ENCODE data around the gene FNBP1L. TPM values are rescaled to one million over a fixed set of nuclear protein-coding genes. Genes with fewer than 3 reads are reported as not detected.

FNBP1L gene
- total RNA-seq, 1 donor from 2014 or later = 50.0 TPM

DNA sequence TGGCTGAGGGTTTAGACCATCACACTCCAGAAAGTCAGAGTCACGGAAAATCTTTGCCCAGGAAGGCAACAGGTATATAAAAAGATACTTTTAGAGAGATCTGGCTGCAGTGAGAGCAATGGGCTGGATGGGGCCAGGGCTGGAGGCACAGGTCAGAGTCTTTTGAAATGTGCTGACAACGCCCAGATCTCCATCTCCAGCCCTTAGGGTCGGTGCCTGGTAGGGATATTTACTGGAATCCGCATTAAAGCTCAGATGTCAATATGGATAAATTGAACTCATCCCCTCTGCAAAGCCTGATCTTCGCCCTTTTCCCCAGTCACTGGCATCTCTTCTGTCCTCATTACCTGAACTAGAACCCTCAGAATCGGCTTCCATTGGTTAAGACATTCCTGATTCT, 151.6 kb downstream of the FNBP1L start:
- H3K4me3 ChIP-seq = no peak overlapping the region
- no peaks in the 10 kb centered on the region for H3K36me3 ChIP-seq
- intact Hi-C loops (cut with DNase I) = no loop called here
- DNase-seq = no peak
- no peaks in the 10 kb centered on the region for H3K9me3 ChIP-seq
- no peak for ATAC-seq
- TF ChIP-seq, protein P1, sequence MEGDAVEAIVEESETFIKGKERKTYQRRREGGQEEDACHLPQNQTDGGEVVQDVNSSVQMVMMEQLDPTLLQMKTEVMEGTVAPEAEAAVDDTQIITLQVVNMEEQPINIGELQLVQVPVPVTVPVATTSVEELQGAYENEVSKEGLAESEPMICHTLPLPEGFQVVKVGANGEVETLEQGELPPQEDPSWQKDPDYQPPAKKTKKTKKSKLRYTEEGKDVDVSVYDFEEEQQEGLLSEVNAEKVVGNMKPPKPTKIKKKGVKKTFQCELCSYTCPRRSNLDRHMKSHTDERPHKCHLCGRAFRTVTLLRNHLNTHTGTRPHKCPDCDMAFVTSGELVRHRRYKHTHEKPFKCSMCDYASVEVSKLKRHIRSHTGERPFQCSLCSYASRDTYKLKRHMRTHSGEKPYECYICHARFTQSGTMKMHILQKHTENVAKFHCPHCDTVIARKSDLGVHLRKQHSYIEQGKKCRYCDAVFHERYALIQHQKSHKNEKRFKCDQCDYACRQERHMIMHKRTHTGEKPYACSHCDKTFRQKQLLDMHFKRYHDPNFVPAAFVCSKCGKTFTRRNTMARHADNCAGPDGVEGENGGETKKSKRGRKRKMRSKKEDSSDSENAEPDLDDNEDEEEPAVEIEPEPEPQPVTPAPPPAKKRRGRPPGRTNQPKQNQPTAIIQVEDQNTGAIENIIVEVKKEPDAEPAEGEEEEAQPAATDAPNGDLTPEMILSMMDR (IDR thresholded peaks at IDR 0.05) = no peak
- H3K4me1 ChIP-seq = peaks cover 3% of the 10 kb centered on the region
- no peak overlapping the region for H3K27ac ChIP-seq
- no peaks in the 10 kb centered on the region for H3K27me3 ChIP-seq

DNA sequence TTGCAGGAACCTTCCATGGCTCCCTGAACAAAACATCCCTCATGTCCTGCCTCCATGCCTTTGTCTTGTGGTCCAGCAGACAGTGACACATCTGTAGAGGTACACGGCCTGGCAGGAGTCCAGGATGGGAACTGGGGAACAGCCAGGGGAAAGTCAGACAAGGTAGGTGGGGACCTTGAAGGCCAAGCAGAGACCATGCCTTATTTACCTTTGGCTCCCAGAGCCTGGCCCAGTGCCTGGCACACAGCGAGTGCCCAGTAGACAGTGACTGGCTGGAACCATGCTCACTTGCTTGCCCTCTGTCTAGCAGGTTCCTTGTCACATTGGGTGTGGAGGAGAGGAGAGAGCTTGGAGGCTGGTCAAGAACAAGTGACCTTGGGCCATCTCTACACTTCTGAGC, 152.7 kb downstream of the FNBP1L start:
- DNase-seq = no peak

DNA sequence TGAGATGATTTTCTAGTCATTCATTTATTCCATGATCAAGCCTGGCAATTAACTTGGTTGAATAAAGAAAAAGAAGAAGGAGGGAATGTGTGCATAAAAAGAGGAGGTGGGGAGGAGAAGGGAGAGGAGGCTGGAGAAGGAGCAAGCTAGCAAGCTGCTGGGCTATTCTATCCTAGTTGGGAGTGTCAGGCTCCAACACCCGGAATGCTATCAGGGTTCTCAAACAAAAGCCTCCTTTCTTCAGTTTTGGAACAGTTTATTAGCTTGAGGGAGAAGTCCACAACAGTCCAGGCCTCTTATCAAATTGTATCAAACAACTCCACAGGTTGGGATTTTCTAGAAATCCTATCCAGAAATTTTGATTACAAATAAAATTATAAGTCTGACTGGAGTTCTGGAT, 153.8 kb downstream of the FNBP1L start:
- H3K36me3 ChIP-seq = no peaks in the 10 kb centered on the region
- no peaks in the 10 kb centered on the region for H3K9me3 ChIP-seq
- H3K27ac ChIP-seq = no peak overlapping the region
- peaks cover 3% of the 10 kb centered on the region for H3K4me1 ChIP-seq
- intact Hi-C loops (cut with DNase I) = no loop called here
- no peak for DNase-seq
- no peak for ATAC-seq
- no peaks in the 10 kb centered on the region for H3K27me3 ChIP-seq
- no peak overlapping the region for H3K4me3 ChIP-seq
- TF ChIP-seq, protein P1 (IDR thresholded peaks at IDR 0.05) = no peak

More for the DNA sequence above, 152.7 kb downstream of the FNBP1L start:
- Histone ChIP-seq H3K4me3 (no peak overlapping the region), H3K9me3 (no peaks in the 10 kb centered on the region), H3K27ac (no peak overlapping the region), H3K4me1 (peaks cover 3% of the 10 kb centered on the region), H3K36me3 (no peaks in the 10 kb centered on the region), H3K27me3 (no peaks in the 10 kb centered on the region)
- intact Hi-C loops (cut with DNase I) = no loop called here
- no peak for ATAC-seq
- TF ChIP-seq, protein P1 (IDR thresholded peaks at IDR 0.05) = no peak

DNA sequence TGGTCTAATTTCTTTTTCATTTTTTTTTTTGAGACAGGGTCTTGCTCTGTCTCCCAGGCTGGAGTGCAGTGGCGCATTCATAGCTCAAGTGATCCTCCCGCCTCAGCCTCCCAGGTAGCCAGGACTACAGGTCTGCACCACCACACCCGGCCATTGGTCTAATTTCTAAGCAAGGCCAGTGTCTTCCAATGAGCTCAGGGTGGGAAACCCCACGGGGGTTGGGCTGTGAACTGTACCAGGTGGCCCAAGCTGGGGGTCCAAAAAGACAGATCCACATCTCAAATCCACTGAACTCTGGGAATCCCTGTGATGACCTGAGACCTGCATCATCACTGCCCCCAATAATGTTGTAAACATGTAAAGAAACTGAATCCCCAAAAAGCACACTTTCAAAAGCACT, 154.2 kb downstream of the FNBP1L start:
- H3K4me1 ChIP-seq = peaks cover 3% of the 10 kb centered on the region
- no peak for DNase-seq

DNA sequence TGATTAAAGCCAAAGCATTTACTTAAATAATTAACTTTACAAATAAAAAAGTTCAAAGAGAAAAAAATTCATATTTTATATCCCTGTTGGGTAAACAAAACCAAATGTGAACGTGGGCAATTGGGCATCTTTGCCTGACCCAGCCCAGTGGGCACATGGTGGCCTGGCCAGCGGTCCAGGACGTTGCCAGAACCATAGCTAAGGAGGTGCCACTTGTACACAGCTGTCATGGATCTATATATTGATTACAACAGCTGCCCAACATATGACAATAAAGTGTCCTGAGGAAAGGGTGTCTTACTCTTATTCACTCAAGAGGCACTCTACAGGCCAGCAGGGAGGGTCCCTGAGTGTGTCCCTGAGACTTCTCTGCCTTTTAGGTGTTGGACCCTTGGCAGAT, 155.2 kb downstream of the FNBP1L start:
- ATAC-seq (no peak), DNase-seq (no peak)
- TF ChIP-seq, protein P1 (IDR thresholded peaks at IDR 0.05) = no peak
- no peaks in the 10 kb centered on the region for H3K36me3 ChIP-seq
- intact Hi-C loops (cut with DNase I) = no loop called here
- H3K9me3 ChIP-seq = no peaks in the 10 kb centered on the region
- no peak overlapping the region for H3K27ac ChIP-seq
- H3K4me3 ChIP-seq = no peak overlapping the region
- no peaks in the 10 kb centered on the region for H3K4me1 ChIP-seq
- no peaks in the 10 kb centered on the region for H3K27me3 ChIP-seq

More for the DNA sequence above, 154.2 kb downstream of the FNBP1L start:
- H3K27ac ChIP-seq = no peak overlapping the region
- no peaks in the 10 kb centered on the region for H3K36me3 ChIP-seq
- H3K4me3 ChIP-seq = no peak overlapping the region
- TF ChIP-seq, protein P1 (IDR thresholded peaks at IDR 0.05) = no peak
- ATAC-seq = no peak
- H3K9me3 ChIP-seq = no peaks in the 10 kb centered on the region
- intact Hi-C loops (cut with DNase I) = no loop called here
- no peaks in the 10 kb centered on the region for H3K27me3 ChIP-seq

DNA sequence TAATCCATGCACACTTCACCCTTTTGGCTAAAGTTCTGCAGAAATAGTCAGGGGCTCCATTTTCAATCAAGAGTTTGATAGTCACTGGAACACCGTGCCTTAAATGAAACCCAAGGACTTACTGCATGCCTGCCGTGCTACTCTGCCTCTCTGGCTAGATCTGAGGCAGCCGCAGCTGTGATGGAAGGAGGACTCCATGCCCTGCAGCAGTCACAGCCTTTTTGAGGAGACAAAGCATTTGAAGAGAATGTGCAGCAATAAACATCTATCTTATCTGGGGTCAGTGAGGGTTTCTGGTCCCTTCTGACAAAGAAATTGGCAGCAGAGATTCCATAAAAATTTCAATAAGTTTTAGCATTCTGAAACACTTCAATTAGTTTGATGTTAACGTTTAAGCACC, 155.7 kb downstream of the FNBP1L start:
- Histone ChIP-seq H3K36me3 (no peaks in the 10 kb centered on the region), H3K27me3 (no peaks in the 10 kb centered on the region), H3K27ac (no peak overlapping the region), H3K4me1 (no peaks in the 10 kb centered on the region), H3K9me3 (no peaks in the 10 kb centered on the region), H3K4me3 (no peak overlapping the region)
- DNase-seq = no peak
- ATAC-seq = no peak
- intact Hi-C loops (cut with DNase I) = no loop called here
- TF ChIP-seq, protein P1 (IDR thresholded peaks at IDR 0.05) = no peak
